HepG2 (cell line): ENCODE measurements around the gene SLC6A8. TPM values are rescaled to one million over a fixed set of nuclear protein-coding genes. Genes with fewer than 3 reads are reported as not detected.

ENCODE experiments used
- EZH2 ChIP-seq: conservative IDR thresholded peaks from 2 replicates; pipeline ENCODE4 v1.6.1; 2012; ENCODE audit warnings: mild to moderate bottlenecking, low read depth, low read length, moderate library complexity
- FOSL1 ChIP-seq: sonication (generic); formaldehyde crosslinking; IDR thresholded peaks from 2 replicates; pipeline ENCODE4 v1.9.0; 2021; ENCODE audit warnings: missing genetic modification reagents, borderline replicate concordance
- HDAC1 ChIP-seq: sonication (generic); formaldehyde crosslinking; IDR thresholded peaks from 2 replicates; pipeline ENCODE4 v1.5.1; 2020; ENCODE audit warnings: mild to moderate bottlenecking, missing genetic modification reagents
- HMGA1 ChIP-seq: sonication (generic); formaldehyde crosslinking; conservative IDR thresholded peaks from 2 replicates; pipeline ENCODE4 v1.4.0; 2020; ENCODE audit warnings: missing genetic modification reagents
- MAF1 ChIP-seq: sonication (generic); formaldehyde crosslinking; IDR thresholded peaks from 2 replicates; pipeline ENCODE4 v1.5.0; 2020; ENCODE audit warnings: missing genetic modification reagents, borderline replicate concordance
- MBNL3 ChIP-seq: fragments of 250-450 bp; sonication (Bioruptor Pico); conservative IDR thresholded peaks from 2 replicates; pipeline ENCODE4 v1.8.0; 2022; ENCODE audit warnings: mild to moderate bottlenecking, inconsistent platforms
- MTF1 ChIP-seq: sonication (generic); formaldehyde crosslinking; IDR thresholded peaks from 2 replicates; pipeline ENCODE4 v1.5.0; 2020; ENCODE audit warnings: missing genetic modification reagents
- NFATC3 ChIP-seq: sonication (generic); formaldehyde crosslinking; IDR thresholded peaks from 2 replicates; pipeline ENCODE4 v1.5.1; 2020; ENCODE audit warnings: mild to moderate bottlenecking, missing genetic modification reagents
- SP2 ChIP-seq: sonication (generic); formaldehyde crosslinking; IDR thresholded peaks from 2 replicates; pipeline ENCODE4 v1.5.1; 2020; ENCODE audit warnings: mild to moderate bottlenecking, missing genetic modification reagents
- TOE1 ChIP-seq: sonication (generic); formaldehyde crosslinking; IDR thresholded peaks from 2 replicates; pipeline ENCODE4 v1.4.0; 2020; ENCODE audit warnings: mild to moderate bottlenecking, missing genetic modification reagents
- ZFY ChIP-seq: sonication (generic); formaldehyde crosslinking; IDR thresholded peaks from 2 replicates; pipeline ENCODE4 v1.4.0; 2020; ENCODE audit warnings: missing genetic modification reagents
- ZNF121 ChIP-seq: sonication (generic); formaldehyde crosslinking; IDR thresholded peaks from 2 replicates; pipeline ENCODE4 v1.5.0; 2020; ENCODE audit warnings: mild to moderate bottlenecking, missing genetic modification reagents
- ZNF180 ChIP-seq: sonication (generic); formaldehyde crosslinking; IDR thresholded peaks from 2 replicates; pipeline ENCODE4 v1.4.0; 2020; ENCODE audit warnings: low read depth, missing genetic modification reagents, borderline replicate concordance
- polyA plus RNA-seq, 8 experiments: library from polyadenylated mRNA; depleted of rRNA in 3 of 8; stranded (reverse) in 7 of 8; unstranded in 1 of 8; fragments of >200 nt; fragmentation: Illumina TruSeq in 4 of 8; extraction: Trizol in 4 of 8; gene quantifications; 2 replicates each; pipeline versions ENCODE4 v1.2.1 to v1.2.3, GENCODE V29; 2011 to 2016; ENCODE audit warnings: low read depth in 4 of 8, missing spikeins in 1 of 8, mixed read lengths in 1 of 8; ENCODE audit not compliant: insufficient read depth in 1 of 8
- total RNA-seq, 5 experiments: library from RNA; depleted of rRNA; stranded (reverse); fragments of >200 nt; fragmentation: Illumina TruSeq; extraction: Trizol; gene quantifications; 2 replicates each; pipeline ENCODE4 v1.2.3, GENCODE V29; 2016; ENCODE audit warnings: low read depth in 1 of 5
- TF ChIP-seq, protein P1 (sequence below): sonication (generic); formaldehyde crosslinking; IDR thresholded peaks from 2 replicates; pipeline ENCODE4 v1.4.0; 2020; ENCODE audit warnings: missing genetic modification reagents
- TF ChIP-seq, protein P2 (sequence below), 2 experiments: sonication (generic) in 1 of 2; formaldehyde crosslinking in 1 of 2; IDR thresholded peaks; 2 replicates each; pipeline versions ENCODE4 v1.5.1 to v1.6.1; 2011 to 2020; ENCODE audit warnings: borderline replicate concordance in 1 of 2, low read depth in 1 of 2, low read length in 1 of 2, mild to moderate bottlenecking in 1 of 2, missing genetic modification reagents in 1 of 2, moderate library complexity in 1 of 2
- TF ChIP-seq, protein P3 (sequence below): sonication (generic); formaldehyde crosslinking; IDR thresholded peaks from 2 replicates; pipeline ENCODE4 v1.4.0; 2020; ENCODE audit warnings: mild to moderate bottlenecking, missing genetic modification reagents
- TF ChIP-seq, protein P4 (sequence below): IDR thresholded peaks from 2 replicates; pipeline ENCODE4 v1.6.1; 2016; ENCODE audit warnings: missing genetic modification reagents, missing compliant biosample characterization

SLC6A8 gene
- total and polyA plus RNA-seq, 2 of the 13 experiments (the other 11 are each of a cell fraction or from before 2014, with no cell fraction given): 13.9 to 176 TPM

DNA sequence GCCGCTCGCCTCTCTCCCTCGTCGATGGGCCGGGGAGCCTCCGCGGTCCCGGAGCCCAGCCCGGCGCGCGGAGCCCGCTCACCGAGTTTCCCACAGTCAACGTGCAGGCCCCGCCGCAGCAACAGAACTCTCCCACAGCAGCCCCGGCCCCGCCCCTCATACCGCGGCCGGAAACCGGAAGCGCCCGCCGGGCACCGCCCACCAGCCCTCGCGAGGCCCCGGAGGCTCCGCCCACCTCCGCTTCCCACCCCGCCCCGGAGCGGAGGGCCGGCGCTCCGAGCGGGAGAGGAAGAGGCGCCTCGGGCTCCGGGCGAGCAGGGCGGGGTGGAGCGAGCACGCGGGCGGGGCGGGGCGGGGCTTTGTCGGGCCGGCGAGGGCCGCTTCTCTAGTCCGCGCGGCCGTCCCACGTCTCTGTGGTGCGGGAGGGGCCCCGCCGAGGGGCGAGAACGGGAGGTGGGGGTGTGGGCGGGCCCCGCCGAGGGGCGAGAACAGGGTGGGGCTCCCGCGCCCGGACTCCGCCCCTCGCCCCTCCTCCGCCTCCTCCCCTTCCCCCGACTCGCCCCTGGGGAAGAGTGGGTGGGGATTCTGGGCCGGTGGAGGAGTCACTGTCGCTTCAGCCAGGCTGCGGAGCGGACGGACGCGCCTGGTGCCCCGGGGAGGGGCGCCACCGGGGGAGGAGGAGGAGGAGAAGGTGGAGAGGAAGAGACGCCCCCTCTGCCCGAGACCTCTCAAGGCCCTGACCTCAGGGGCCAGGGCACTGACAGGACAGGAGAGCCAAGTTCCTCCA, 36.7 kb downstream of the SLC6A8 start, which contains the start of the genes ABCD1 and BCAP31 (continued):
- TF ChIP-seq, protein P1, sequence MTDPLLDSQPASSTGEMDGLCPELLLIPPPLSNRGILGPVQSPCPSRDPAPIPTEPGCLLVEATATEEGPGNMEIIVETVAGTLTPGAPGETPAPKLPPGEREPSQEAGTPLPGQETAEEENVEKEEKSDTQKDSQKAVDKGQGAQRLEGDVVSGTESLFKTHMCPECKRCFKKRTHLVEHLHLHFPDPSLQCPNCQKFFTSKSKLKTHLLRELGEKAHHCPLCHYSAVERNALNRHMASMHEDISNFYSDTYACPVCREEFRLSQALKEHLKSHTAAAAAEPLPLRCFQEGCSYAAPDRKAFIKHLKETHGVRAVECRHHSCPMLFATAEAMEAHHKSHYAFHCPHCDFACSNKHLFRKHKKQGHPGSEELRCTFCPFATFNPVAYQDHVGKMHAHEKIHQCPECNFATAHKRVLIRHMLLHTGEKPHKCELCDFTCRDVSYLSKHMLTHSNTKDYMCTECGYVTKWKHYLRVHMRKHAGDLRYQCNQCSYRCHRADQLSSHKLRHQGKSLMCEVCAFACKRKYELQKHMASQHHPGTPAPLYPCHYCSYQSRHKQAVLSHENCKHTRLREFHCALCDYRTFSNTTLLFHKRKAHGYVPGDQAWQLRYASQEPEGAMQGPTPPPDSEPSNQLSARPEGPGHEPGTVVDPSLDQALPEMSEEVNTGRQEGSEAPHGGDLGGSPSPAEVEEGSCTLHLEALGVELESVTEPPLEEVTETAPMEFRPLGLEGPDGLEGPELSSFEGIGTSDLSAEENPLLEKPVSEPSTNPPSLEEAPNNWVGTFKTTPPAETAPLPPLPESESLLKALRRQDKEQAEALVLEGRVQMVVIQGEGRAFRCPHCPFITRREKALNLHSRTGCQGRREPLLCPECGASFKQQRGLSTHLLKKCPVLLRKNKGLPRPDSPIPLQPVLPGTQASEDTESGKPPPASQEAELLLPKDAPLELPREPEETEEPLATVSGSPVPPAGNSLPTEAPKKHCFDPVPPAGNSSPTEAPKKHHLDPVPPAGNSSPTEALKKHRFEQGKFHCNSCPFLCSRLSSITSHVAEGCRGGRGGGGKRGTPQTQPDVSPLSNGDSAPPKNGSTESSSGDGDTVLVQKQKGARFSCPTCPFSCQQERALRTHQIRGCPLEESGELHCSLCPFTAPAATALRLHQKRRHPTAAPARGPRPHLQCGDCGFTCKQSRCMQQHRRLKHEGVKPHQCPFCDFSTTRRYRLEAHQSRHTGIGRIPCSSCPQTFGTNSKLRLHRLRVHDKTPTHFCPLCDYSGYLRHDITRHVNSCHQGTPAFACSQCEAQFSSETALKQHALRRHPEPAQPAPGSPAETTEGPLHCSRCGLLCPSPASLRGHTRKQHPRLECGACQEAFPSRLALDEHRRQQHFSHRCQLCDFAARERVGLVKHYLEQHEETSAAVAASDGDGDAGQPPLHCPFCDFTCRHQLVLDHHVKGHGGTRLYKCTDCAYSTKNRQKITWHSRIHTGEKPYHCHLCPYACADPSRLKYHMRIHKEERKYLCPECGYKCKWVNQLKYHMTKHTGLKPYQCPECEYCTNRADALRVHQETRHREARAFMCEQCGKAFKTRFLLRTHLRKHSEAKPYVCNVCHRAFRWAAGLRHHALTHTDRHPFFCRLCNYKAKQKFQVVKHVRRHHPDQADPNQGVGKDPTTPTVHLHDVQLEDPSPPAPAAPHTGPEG (CRISPR knock-in tag): no peak
- TF ChIP-seq, protein P2, sequence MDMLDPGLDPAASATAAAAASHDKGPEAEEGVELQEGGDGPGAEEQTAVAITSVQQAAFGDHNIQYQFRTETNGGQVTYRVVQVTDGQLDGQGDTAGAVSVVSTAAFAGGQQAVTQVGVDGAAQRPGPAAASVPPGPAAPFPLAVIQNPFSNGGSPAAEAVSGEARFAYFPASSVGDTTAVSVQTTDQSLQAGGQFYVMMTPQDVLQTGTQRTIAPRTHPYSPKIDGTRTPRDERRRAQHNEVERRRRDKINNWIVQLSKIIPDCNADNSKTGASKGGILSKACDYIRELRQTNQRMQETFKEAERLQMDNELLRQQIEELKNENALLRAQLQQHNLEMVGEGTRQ (IDR thresholded peaks at IDR 0.05; ENCODE audit: low read depth, low read length): no peak
- TF ChIP-seq, protein P2 (CRISPR knock-in tag; IDR thresholded peaks at IDR 0.05; ENCODE audit: borderline replicate concordance): no peak
- TF ChIP-seq, protein P3, sequence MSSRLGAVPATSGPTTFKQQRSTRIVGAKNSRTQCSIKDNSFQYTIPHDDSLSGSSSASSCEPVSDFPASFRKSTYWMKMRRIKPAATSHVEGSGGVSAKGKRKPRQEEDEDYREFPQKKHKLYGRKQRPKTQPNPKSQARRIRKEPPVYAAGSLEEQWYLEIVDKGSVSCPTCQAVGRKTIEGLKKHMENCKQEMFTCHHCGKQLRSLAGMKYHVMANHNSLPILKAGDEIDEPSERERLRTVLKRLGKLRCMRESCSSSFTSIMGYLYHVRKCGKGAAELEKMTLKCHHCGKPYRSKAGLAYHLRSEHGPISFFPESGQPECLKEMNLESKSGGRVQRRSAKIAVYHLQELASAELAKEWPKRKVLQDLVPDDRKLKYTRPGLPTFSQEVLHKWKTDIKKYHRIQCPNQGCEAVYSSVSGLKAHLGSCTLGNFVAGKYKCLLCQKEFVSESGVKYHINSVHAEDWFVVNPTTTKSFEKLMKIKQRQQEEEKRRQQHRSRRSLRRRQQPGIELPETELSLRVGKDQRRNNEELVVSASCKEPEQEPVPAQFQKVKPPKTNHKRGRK (CRISPR knock-in tag): no peak
- TF ChIP-seq FOSL1 (CRISPR knock-in tag) (no peak), ZNF180 (no peak), MAF1 (no peak), HMGA1 (CRISPR knock-in tag) (no peak), MBNL3 (no peak), ZFY (CRISPR knock-in tag) (peak; percentile 38; the same call in 1 of the 2 replicates), EZH2 (no peak), ZNF121 (CRISPR knock-in tag) (no peak), HDAC1 (CRISPR knock-in tag) (peak; percentile 27), SP2 (CRISPR knock-in tag) (no peak), NFATC3 (CRISPR knock-in tag) (no peak), TOE1 (no peak), MTF1 (CRISPR knock-in tag) (no peak)
- TF ChIP-seq, protein P4, sequence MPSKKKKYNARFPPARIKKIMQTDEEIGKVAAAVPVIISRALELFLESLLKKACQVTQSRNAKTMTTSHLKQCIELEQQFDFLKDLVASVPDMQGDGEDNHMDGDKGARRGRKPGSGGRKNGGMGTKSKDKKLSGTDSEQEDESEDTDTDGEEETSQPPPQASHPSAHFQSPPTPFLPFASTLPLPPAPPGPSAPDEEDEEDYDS (CRISPR knock-in tag): peak; percentile 64; the same call in 1 of the 2 replicates
